SK-N-SH treated with all-trans-retinoic acid at 6 μM for 48 hours (cell line): ENCODE measurements around the gene MIEF2.

Experiments
- ATAC-seq: fragments of 200-7000 bp; cut with Tn5 transposase; 3 replicates; pipeline ENCODE4 v1.9.1; 2020; ENCODE audit warnings: mild to moderate bottlenecking, moderate library complexity
- ARNTL ChIP-seq: fragments of 450-650 bp; formaldehyde crosslinking; IDR thresholded peaks from 2 replicates; pipeline ENCODE4 v1.5.0; 2020; ENCODE audit warnings: low read depth, mild to moderate bottlenecking, moderate library complexity, borderline replicate concordance
- BACH2 ChIP-seq: fragments of 250-450 bp; sonication (Bioruptor Pico); IDR thresholded peaks from 2 replicates; pipeline ENCODE4 v1.9.0; 2021; ENCODE audit warnings: mild to moderate bottlenecking, borderline replicate concordance
- CREB5 ChIP-seq: fragments of 250-450 bp; sonication (Bioruptor Pico); IDR thresholded peaks from 2 replicates; pipeline ENCODE4 v1.5.1; 2020; ENCODE audit warnings: low read depth, mild to moderate bottlenecking, moderate library complexity
- ESRRG ChIP-seq: fragments of 250-450 bp; sonication (Bioruptor Pico); IDR thresholded peaks from 2 replicates; pipeline ENCODE4 v1.6.1; 2021; ENCODE audit warnings: mild to moderate bottlenecking
- GLIS3 ChIP-seq: fragments of 250-450 bp; sonication (Bioruptor Pico); IDR thresholded peaks from 2 replicates; pipeline ENCODE4 v1.5.0; 2020; ENCODE audit warnings: mild to moderate bottlenecking, moderate library complexity
- ISL1 ChIP-seq: fragments of 250-450 bp; sonication (Bioruptor Pico); IDR thresholded peaks from 2 replicates; pipeline ENCODE4 v2.1.2; 2022; ENCODE audit warnings: mild to moderate bottlenecking, moderate library complexity
- OSR1 ChIP-seq: fragments of 250-450 bp; sonication (Bioruptor Pico); IDR thresholded peaks from 2 replicates; pipeline ENCODE4 v1.8.0; 2022; ENCODE audit warnings: moderate library complexity, mild to moderate bottlenecking, inconsistent platforms
- PATZ1 ChIP-seq: fragments of 250-450 bp; sonication (Bioruptor Pico); IDR thresholded peaks from 2 replicates; pipeline ENCODE4 v1.8.0; 2020; ENCODE audit warnings: mild to moderate bottlenecking, moderate library complexity, borderline replicate concordance
- POU6F1 ChIP-seq: fragments of 250-450 bp; sonication (Bioruptor Pico); IDR thresholded peaks from 2 replicates; pipeline ENCODE4 v1.8.0; 2021; ENCODE audit warnings: low read depth, mild to moderate bottlenecking, moderate library complexity, borderline replicate concordance
- PPARA ChIP-seq: fragments of 250-450 bp; sonication (Bioruptor Pico); IDR thresholded peaks from 2 replicates; pipeline ENCODE4 v1.5.0; 2020; ENCODE audit warnings: mild to moderate bottlenecking, borderline replicate concordance
- RARB ChIP-seq: fragments of 250-450 bp; sonication (Bioruptor Pico); IDR thresholded peaks from 2 replicates; pipeline ENCODE4 v1.8.0; 2021; ENCODE audit warnings: mild to moderate bottlenecking, moderate library complexity
- SNAI2 ChIP-seq: fragments of 250-450 bp; sonication (Bioruptor Pico); IDR thresholded peaks from 2 replicates; pipeline ENCODE4 v1.5.0; 2020; ENCODE audit warnings: mild to moderate bottlenecking, moderate library complexity
- TCF4 ChIP-seq: fragments of 250-450 bp; sonication (Bioruptor Pico); IDR thresholded peaks from 2 replicates; pipeline ENCODE4 v1.8.0; 2021; ENCODE audit warnings: mild to moderate bottlenecking, moderate library complexity, borderline replicate concordance
- TOX ChIP-seq: fragments of 250-450 bp; sonication (Bioruptor Pico); IDR thresholded peaks from 2 replicates; pipeline ENCODE4 v1.8.0; 2021; ENCODE audit warnings: mild to moderate bottlenecking, moderate library complexity, borderline replicate concordance
- ZC3H10 ChIP-seq: fragments of 250-450 bp; sonication (Bioruptor Pico); IDR thresholded peaks from 2 replicates; pipeline ENCODE4 v1.5.1; 2021; ENCODE audit warnings: mild to moderate bottlenecking, moderate library complexity
- ZFP3 ChIP-seq: fragments of 250-450 bp; sonication (Bioruptor Pico); IDR thresholded peaks from 2 replicates; pipeline ENCODE4 v1.5.0; 2020; ENCODE audit warnings: mild to moderate bottlenecking, moderate library complexity
- ZFP30 ChIP-seq: fragments of 450-650 bp; formaldehyde crosslinking; IDR thresholded peaks from 2 replicates; pipeline ENCODE4 v1.5.0; 2022; ENCODE audit warnings: mild to moderate bottlenecking, moderate library complexity
- ZNF565 ChIP-seq: fragments of 450-650 bp; formaldehyde crosslinking; conservative IDR thresholded peaks from 2 replicates; pipeline ENCODE4 v1.5.0; 2020; ENCODE audit warnings: low read depth, mild to moderate bottlenecking, moderate library complexity
- ZNF8 ChIP-seq: fragments of 450-650 bp; formaldehyde crosslinking; IDR thresholded peaks from 2 replicates; pipeline ENCODE4 v1.5.0; 2020; ENCODE audit warnings: mild to moderate bottlenecking, moderate library complexity
- TF ChIP-seq, protein P1 (sequence below): fragments of 250-450 bp; sonication (Bioruptor Pico); IDR thresholded peaks from 2 replicates; pipeline ENCODE4 v1.5.1; 2021; ENCODE audit warnings: mild to moderate bottlenecking, moderate library complexity

The MIEF2 gene

GRCh38 chr17:18267927-18268711, 7.7 kb downstream of the MIEF2 start:
- TF ChIP-seq ARNTL (CRISPR knock-in tag): no peak
- no peak for TF ChIP-seq OSR1 (CRISPR knock-in tag)
- no peak for TF ChIP-seq ZNF8
- TF ChIP-seq TOX (CRISPR knock-in tag): no peak
- TF ChIP-seq ZC3H10 (CRISPR knock-in tag): no peak
- no peak for TF ChIP-seq RARB (CRISPR knock-in tag)
- no peak for TF ChIP-seq PATZ1 (CRISPR knock-in tag)
- ATAC-seq: peak; percentile 45

DNA sequence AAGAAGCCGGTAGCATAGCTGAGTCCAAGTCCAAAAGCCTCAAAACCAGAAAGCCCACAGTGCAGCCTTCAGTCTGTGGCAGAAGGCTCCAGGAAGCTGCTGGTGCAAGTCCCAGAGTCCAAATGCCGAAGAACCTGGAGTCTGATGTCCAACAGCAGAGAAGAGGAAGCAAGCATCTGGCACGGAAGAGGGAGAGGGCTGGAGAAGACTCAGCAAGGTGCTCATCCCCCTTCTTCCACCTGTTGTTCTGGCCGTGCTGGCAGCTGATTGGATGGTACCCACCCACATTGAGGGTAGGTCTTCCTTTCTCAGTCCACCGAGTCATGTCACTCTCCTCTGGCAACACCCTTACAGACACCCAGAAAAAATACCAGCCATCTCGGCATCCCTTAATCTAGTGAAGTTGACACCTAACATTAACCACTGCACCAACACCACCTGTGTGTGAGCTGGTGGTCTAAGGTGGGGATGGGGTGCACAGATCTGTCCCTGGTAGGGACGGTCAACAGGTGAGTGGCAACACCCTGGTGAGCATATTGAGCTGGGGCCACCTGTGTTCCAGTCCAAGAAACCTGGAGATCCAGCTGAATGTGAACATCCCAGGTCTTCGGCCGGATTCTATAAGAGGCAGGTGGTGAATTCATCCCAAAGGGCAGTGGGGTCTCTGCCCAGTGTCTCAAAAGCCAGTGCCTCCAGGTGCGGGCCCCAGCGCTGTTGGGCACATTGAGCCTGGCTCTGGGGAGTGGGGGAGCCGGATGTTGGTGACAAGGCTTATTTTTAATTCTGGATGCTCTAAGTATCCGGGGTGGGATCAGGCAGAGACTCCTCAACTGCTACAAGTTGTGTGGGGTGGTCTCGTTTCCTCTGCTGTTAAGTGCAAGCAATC, 9.8 kb downstream of the MIEF2 start:
- no peak for ATAC-seq

GRCh38 chr17:18277076-18277475, 16.6 kb downstream of the MIEF2 start:
- no peak for ATAC-seq

More for the DNA sequence above, 9.8 kb downstream of the MIEF2 start:
- no peak for TF ChIP-seq PPARA (CRISPR knock-in tag)
- TF ChIP-seq, all 23 proteins: peak for 0

More at GRCh38 chr17:18277076-18277475, 16.6 kb downstream of the MIEF2 start:
- TF ChIP-seq CREB5 (no peak), ZNF565 (no peak), PPARA (CRISPR knock-in tag) (no peak), BACH2 (CRISPR knock-in tag) (no peak), PATZ1 (CRISPR knock-in tag) (no peak), ISL1 (CRISPR knock-in tag) (no peak), TCF4 (no peak), ESRRG (CRISPR knock-in tag) (no peak), POU6F1 (no peak), ARNTL (CRISPR knock-in tag) (no peak), SNAI2 (no peak), TOX (CRISPR knock-in tag) (no peak), ZC3H10 (CRISPR knock-in tag) (no peak), ZFP30 (no peak), OSR1 (CRISPR knock-in tag) (no peak), ZFP3 (CRISPR knock-in tag) (no peak), GLIS3 (no peak), RARB (CRISPR knock-in tag) (no peak)
- TF ChIP-seq, protein P1, sequence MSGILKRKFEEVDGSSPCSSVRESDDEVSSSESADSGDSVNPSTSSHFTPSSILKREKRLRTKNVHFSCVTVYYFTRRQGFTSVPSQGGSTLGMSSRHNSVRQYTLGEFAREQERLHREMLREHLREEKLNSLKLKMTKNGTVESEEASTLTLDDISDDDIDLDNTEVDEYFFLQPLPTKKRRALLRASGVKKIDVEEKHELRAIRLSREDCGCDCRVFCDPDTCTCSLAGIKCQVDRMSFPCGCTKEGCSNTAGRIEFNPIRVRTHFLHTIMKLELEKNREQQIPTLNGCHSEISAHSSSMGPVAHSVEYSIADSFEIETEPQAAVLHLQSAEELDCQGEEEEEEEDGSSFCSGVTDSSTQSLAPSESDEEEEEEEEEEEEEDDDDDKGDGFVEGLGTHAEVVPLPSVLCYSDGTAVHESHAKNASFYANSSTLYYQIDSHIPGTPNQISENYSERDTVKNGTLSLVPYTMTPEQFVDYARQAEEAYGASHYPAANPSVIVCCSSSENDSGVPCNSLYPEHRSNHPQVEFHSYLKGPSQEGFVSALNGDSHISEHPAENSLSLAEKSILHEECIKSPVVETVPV: no peak
